Ectodermal cell (in vitro differentiated cells): ENCODE results near the gene CCDC117.
"Not testable (repeated sequence)": the region's sequence is repeated elsewhere in the genome, so short reads cannot be mapped to it uniquely, and the experiment has no call there.

Source experiments
- H3K27ac ChIP-seq: 2 replicates; pipeline ENCODE4 v1.7.0; 2013; ENCODE audit warnings: mild to moderate bottlenecking, low read depth, low read length; ENCODE audit not compliant: insufficient read depth, poor library complexity, severe bottlenecking
- H3K27me3 ChIP-seq: 2 replicates; pipeline ENCODE4 v1.7.0; 2013; ENCODE audit warnings: mild to moderate bottlenecking, low read length; ENCODE audit not compliant: insufficient read depth, control insufficient read depth, poor library complexity, severe bottlenecking
- H3K36me3 ChIP-seq: one replicate; pipeline ENCODE4 v1.7.0; 2013; ENCODE audit warnings: low read length; ENCODE audit not compliant: control insufficient read depth, insufficient read depth
- H3K4me1 ChIP-seq: one replicate; pipeline ENCODE4 v1.7.0; 2013; ENCODE audit warnings: low read length; ENCODE audit not compliant: control insufficient read depth, insufficient read depth
- H3K4me3 ChIP-seq: 2 replicates; pipeline ENCODE4 v1.7.0; 2013; ENCODE audit warnings: low read depth, low read length, control low read depth; ENCODE audit not compliant: insufficient read depth
- H3K9me3 ChIP-seq: 2 replicates; pipeline ENCODE4 v1.7.0; 2013; ENCODE audit warnings: mild to moderate bottlenecking, low read length, moderate library complexity; ENCODE audit not compliant: control insufficient read depth
- WGBS, 2 experiments: methylation state at CpG; one replicate each; pipeline ENCODE4 v1.1.7; 2013; ENCODE audit warnings: missing lambda C conversion rate in 2 of 2; 5-methylcytosine and 5-hydroxymethylcytosine counted together

Gene CCDC117

GRCh38 chr22:28817919-28818859, 45.7 kb downstream of the CCDC117 start:
- Histone ChIP-seq H3K9me3 (no peaks in the 10 kb centered on the region), H3K4me3 (no peak overlapping the region), H3K27ac (no peak overlapping the region), H3K36me3 (no peaks in the 10 kb centered on the region), H3K27me3 (no peaks in the 10 kb centered on the region), H3K4me1 (peaks cover 8% of the 10 kb centered on the region)
- 91 to 92% methylated on average over 14 of the region's 14 CpGs for WGBS, 2 experiments

DNA sequence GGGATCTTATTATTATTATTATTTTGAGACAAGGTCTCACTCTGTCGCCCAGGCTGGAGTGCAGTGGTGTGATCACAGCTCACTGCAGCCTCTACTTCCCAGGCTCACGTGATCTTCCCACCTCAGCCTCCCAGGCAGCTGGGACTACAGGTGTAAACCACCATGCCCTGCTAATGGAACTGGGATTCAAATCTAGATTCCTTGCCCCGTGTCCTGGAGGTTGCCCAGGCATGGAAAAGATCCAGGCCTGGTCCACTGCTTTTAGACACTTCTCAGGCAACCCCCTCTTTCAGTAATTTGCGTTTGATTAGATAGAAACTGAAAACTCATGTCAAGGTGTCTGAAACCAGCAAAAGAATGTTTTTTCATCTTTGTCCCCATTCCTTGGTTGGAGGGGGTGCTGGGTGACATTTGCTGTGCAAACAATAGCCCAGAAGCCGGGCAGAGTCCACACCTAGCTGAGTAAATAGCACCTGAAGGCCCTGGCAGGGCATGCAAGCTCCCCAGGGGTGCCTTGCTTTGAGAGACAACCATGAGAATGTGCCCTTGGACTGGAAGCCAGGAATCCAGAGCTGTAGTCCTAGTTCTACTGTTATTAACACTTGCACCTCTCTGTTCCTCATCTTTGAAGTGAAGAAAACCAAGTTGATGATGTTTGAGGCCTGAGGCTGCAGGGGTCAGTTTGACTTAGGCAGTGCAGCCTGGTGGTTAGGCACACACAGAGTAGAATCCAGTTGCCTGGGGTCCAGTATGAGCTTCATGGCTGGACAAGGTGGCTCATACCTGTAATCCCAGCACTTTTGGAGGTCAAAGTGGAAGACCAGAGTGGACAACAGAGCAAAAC, 47.0 kb downstream of the CCDC117 start:
- H3K36me3 ChIP-seq, result no peaks in the 10 kb centered on the region
- no peaks in the 10 kb centered on the region for H3K27me3 ChIP-seq
- H3K27ac ChIP-seq, result no peak overlapping the region
- 83 to 84% methylated on average over 5 of the region's 5 CpGs for WGBS, 2 experiments
- H3K4me3 ChIP-seq, result no peak overlapping the region
- H3K4me1 ChIP-seq, result peaks cover 13% of the 10 kb centered on the region
- H3K9me3 ChIP-seq, result no peaks in the 10 kb centered on the region

GRCh38 chr22:28820885-28821284, 48.4 kb downstream of the CCDC117 start:
- H3K4me3 ChIP-seq, result no peak overlapping the region
- no peaks in the 10 kb centered on the region for H3K9me3 ChIP-seq
- H3K27me3 ChIP-seq, result no peaks in the 10 kb centered on the region
- H3K27ac ChIP-seq, result no peak overlapping the region
- WGBS, 2 experiments, result 97 to 98% methylated on average over 2 of the region's 2 CpGs
- H3K36me3 ChIP-seq, result no peaks in the 10 kb centered on the region
- peaks cover 13% of the 10 kb centered on the region for H3K4me1 ChIP-seq

GRCh38 chr22:28821452-28821851, 49.0 kb downstream of the CCDC117 start:
- no peaks in the 10 kb centered on the region for H3K27me3 ChIP-seq
- 92 to 100% methylated on average over 1 of the region's 1 CpG for WGBS, 2 experiments
- H3K4me1 ChIP-seq, result peaks cover 13% of the 10 kb centered on the region
- H3K9me3 ChIP-seq, result no peaks in the 10 kb centered on the region
- no peak overlapping the region for H3K27ac ChIP-seq
- H3K4me3 ChIP-seq, result no peak overlapping the region
- no peaks in the 10 kb centered on the region for H3K36me3 ChIP-seq

DNA sequence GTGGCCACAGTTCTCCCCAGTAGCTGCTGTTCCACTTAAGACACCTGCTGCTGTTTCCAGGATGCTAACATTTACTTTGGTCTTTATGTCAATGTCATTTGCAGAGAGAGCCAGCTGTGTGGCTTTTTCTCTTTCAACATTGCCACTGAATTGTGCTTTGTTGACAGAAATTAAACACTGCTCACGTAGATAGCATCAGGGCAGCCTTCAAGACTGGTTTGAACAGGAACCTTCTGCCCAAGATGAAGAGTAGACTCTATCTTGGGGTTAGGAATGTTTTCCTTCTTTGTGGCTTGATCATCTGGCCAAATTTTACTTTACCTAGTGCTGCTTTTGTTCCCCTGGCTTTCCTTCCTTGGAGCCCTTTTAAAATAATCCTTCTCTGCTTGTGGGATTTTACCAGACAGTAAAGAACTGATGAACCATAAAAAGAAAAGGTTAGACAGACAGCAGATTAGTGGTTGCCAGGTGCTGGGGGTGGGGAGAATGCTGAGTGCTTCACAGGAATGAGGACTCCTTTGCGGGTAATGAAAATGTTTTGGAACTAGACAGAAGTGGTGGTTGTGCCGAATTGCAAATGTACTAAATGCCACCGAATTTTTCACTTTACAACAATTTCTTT, 50.5 kb downstream of the CCDC117 start:
- 68 to 88% methylated on average over 4 of the region's 4 CpGs for WGBS, 2 experiments
- Histone ChIP-seq H3K4me3 (no peak overlapping the region), H3K36me3 (no peaks in the 10 kb centered on the region), H3K9me3 (no peaks in the 10 kb centered on the region), H3K27ac (peak overlapping the region; percentile 87), H3K4me1 (peaks cover 13% of the 10 kb centered on the region), H3K27me3 (no peaks in the 10 kb centered on the region)

GRCh38 chr22:28824455-28824854, 52.0 kb downstream of the CCDC117 start:
- H3K9me3 ChIP-seq, H3K27ac ChIP-seq, H3K4me3 ChIP-seq, H3K36me3 ChIP-seq, H3K27me3 ChIP-seq: not testable (repeated sequence)
- H3K4me1 ChIP-seq, result peaks cover 13% of the 10 kb centered on the region
- 93 to 96% methylated on average over 9 of the region's 9 CpGs for WGBS, 2 experiments

- H3K27me3 ChIP-seq, H3K9me3 ChIP-seq, H3K4me3 ChIP-seq, H3K27ac ChIP-seq, H3K36me3 ChIP-seq: not testable (repeated sequence)
- peaks cover 13% of the 10 kb centered on the region for H3K4me1 ChIP-seq
- WGBS, 2 experiments, result 89 to 96% methylated on average over 3 to 4 of the region's 4 CpGs
Measured at GRCh38 chr22:28826430-28826829, 53.9 kb downstream of the CCDC117 start.

DNA sequence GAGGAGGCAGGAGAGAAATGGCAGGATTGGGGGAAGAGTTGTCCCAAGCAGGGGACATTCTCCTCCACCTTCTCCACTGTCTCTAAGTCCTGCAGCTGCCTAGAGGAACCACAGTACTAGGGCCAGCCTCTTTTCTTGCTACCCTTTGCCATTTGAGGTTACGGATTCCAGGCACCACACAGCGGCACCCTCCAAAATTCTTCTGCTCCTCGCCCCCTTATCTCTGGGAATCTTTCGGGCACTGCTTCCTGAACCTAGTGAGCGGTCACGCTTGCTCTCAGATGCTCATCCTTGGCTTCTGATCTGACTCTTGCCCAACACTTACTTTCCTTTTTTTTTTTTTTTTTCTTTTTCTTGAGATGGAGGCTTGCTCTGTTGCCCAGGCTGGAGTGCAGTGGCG, 54.4 kb downstream of the CCDC117 start:
- peaks cover 13% of the 10 kb centered on the region for H3K4me1 ChIP-seq
- no peak overlapping the region for H3K27ac ChIP-seq
- no peak overlapping the region for H3K4me3 ChIP-seq
- H3K9me3 ChIP-seq, result no peaks in the 10 kb centered on the region
- no peaks in the 10 kb centered on the region for H3K36me3 ChIP-seq
- no peaks in the 10 kb centered on the region for H3K27me3 ChIP-seq
- WGBS, 2 experiments, result 91 to 94% methylated on average over 7 of the region's 7 CpGs

DNA sequence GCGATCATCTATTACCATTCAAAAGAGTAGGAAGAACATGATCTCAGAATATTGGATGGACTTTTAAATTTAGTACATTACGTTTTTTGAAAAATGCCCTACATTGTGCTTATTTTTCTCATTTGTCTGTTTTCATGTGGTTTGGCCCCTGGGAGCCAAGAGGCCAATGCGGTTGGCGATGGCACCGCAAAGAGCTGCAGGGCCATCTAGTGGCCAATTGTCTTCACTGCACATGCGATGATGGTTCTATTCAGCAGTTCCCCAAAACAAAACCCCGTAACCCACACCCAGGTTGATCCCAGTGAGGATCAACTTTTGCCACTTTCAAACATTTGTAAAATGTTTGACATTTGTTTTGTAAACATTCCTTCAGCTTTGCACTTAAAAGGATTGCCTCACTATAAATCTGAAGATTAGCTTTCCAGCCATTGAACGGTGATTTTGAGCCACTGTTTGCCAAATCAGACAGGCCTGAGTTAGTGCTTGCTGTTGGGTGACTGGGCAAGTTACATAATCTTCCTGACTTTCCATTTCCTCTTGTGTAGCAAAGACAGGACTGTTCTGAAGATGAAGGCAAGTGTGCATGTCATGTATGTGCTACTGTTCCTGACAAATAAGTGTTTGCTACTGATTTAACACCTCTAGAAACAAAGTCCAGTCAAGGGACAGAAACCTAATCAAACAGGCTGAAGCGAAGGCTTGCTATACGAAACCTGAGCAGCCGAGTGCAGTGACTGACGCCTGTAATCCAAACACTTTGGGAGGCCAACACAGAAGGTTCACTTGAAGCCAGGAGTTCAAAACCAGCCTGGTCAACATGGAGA, 57.1 kb downstream of the CCDC117 start:
- no peak overlapping the region for H3K4me3 ChIP-seq
- H3K4me1 ChIP-seq, result no peaks in the 10 kb centered on the region
- 51% methylated on average over 12 of the region's 12 CpGs for WGBS, 2 experiments
- H3K36me3 ChIP-seq, result no peaks in the 10 kb centered on the region
- no peaks in the 10 kb centered on the region for H3K27me3 ChIP-seq
- H3K27ac ChIP-seq, result no peak overlapping the region
- no peaks in the 10 kb centered on the region for H3K9me3 ChIP-seq
